Fibroblast of lung (primary cell): ENCODE results near the gene CDC23. TPM values are rescaled to one million over a fixed set of nuclear protein-coding genes. Genes with fewer than 3 reads are reported as not detected.
"Not testable (repeated sequence)": the region's sequence is repeated elsewhere in the genome, so short reads cannot be mapped to it uniquely, and the experiment has no call there.

Experiments
- DNase-seq, 2 donors: peaks; one replicate each; pipeline versions ENCODE4 v3.0.0 to v3.0.0-alpha.2; 2010; ENCODE audit warnings: low read depth in 2 of 2
- H2AFZ ChIP-seq: 2 replicates; pipeline ENCODE4 v1.5.1; 2012; ENCODE audit warnings: low read length, control low read depth, inconsistent platforms
- H3K27ac ChIP-seq: 2 replicates; pipeline ENCODE4 v1.5.1; 2011; ENCODE audit warnings: low read length, control low read depth; ENCODE audit not compliant: insufficient read depth
- H3K27me3 ChIP-seq: 2 replicates; pipeline ENCODE4 v1.5.1; 2011; ENCODE audit warnings: mild to moderate bottlenecking, low read length; ENCODE audit not compliant: control insufficient read depth, insufficient read depth
- H3K36me3 ChIP-seq: 2 replicates; pipeline ENCODE4 v1.5.1; 2011; ENCODE audit warnings: low read length; ENCODE audit not compliant: control insufficient read depth, insufficient read depth
- H3K4me1 ChIP-seq: 2 replicates; pipeline ENCODE4 v1.5.1; 2011; ENCODE audit warnings: low read length; ENCODE audit not compliant: control insufficient read depth, insufficient read depth; ENCODE audit errors: extremely low read depth
- H3K4me2 ChIP-seq: 2 replicates; pipeline ENCODE4 v1.5.1; 2011; ENCODE audit warnings: low read length, control low read depth; ENCODE audit not compliant: insufficient read depth; ENCODE audit errors: extremely low read depth
- H3K4me3 ChIP-seq, 4 experiments: fragments of 200-600 bp in 1 of 4; sonication (generic) in 1 of 4; replicated peaks in 1 of 4; 2 replicates each; pipeline ENCODE4 v1.5.1; 2011 to 2016; ENCODE audit warnings: low read length in 4 of 4, low read depth in 3 of 4, mild to moderate bottlenecking in 3 of 4, control low read depth in 2 of 4, inconsistent platforms in 1 of 4, mixed read lengths in 1 of 4; ENCODE audit not compliant: insufficient read depth in 1 of 4; ENCODE audit errors: control extremely low read depth in 1 of 4
- H3K79me2 ChIP-seq: 2 replicates; pipeline ENCODE4 v1.5.1; 2012; ENCODE audit warnings: mild to moderate bottlenecking, low read length, inconsistent platforms; ENCODE audit not compliant: control insufficient read depth, insufficient read depth
- H3K9ac ChIP-seq: 2 replicates; pipeline ENCODE4 v1.5.1; 2011; ENCODE audit warnings: mild to moderate bottlenecking, low read length, control low read depth; ENCODE audit not compliant: insufficient read depth
- H3K9me3 ChIP-seq: 2 replicates; pipeline ENCODE4 v1.5.1; 2012; ENCODE audit warnings: low read depth, low read length; ENCODE audit not compliant: control insufficient read depth, insufficient read depth
- H4K20me1 ChIP-seq: 2 replicates; pipeline ENCODE4 v1.5.1; 2011; ENCODE audit warnings: low read length; ENCODE audit not compliant: control insufficient read depth, insufficient read depth; ENCODE audit errors: extremely low read depth
- EZH2 ChIP-seq: IDR thresholded peaks from 2 replicates; pipeline ENCODE4 v1.5.1; 2012; ENCODE audit warnings: low read length, control low read depth, mild to moderate bottlenecking; ENCODE audit errors: missing control alignments
- polyA plus RNA-seq, 2 donors: library from polyadenylated mRNA; depleted of rRNA in 1 of 2; stranded (reverse) in 1 of 2; unstranded in 1 of 2; fragments of >200 nt; gene quantifications; 2 replicates each; pipeline ENCODE4 v1.2.1, GENCODE V29; 2011 to 2012; ENCODE audit warnings: missing spikeins in 1 of 2
- total RNA-seq: library from RNA; depleted of rRNA; stranded (reverse); fragments of >200 nt; gene quantifications from 2 replicates; pipeline ENCODE4 v1.2.1, GENCODE V29; 2014
- TF ChIP-seq, protein P1 (sequence below), 2 donors: IDR thresholded peaks in 1 of 2; conservative IDR thresholded peaks in 1 of 2; 1 replicate in 1 of 2; 2 replicates in 1 of 2; pipeline ENCODE4 v1.5.1; 2011 to 2012; ENCODE audit warnings: low read length in 2 of 2, control low read depth in 1 of 2, inconsistent platforms in 1 of 2, low read depth in 1 of 2, mild to moderate bottlenecking in 1 of 2

The CDC23 gene
- total and polyA plus RNA-seq, 2 donors (not counting 1 experiment from before 2014, with no cell fraction given) = 26.8 to 31.8 TPM

DNA sequence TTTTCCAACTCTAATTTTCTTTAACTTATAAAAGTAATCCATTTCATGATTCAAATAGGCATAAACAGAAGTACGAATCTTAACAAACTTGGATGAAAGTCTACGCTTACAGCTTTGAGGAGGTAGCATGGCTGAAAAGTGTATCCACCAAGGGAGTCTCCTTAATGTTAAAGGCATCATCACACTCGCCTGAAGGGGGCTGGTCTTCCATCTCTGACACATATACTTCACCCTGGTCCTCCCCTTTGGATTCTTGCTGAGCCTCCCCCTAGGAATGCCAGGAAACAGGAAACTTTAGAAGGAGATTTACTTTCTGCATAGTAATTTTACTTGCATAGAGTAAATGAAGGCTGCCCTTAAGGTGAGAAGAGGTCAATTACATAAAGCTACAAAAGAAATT is 63.6 kb downstream of the CDC23 start:
- Histone ChIP-seq H3K36me3 (no peaks in the 10 kb centered on the region), H3K4me1 (no peaks in the 10 kb centered on the region), H2AFZ (no peak overlapping the region), H3K27me3 (no peaks in the 10 kb centered on the region), H3K4me2 (no peak overlapping the region), H3K27ac (no peak overlapping the region), H3K9me3 (no peaks in the 10 kb centered on the region), H3K9ac (no peak overlapping the region), H3K79me2 (no peaks in the 10 kb centered on the region), H4K20me1 (no peaks in the 10 kb centered on the region), H3K4me3 (no peak overlapping the region)
- TF ChIP-seq, protein P1, sequence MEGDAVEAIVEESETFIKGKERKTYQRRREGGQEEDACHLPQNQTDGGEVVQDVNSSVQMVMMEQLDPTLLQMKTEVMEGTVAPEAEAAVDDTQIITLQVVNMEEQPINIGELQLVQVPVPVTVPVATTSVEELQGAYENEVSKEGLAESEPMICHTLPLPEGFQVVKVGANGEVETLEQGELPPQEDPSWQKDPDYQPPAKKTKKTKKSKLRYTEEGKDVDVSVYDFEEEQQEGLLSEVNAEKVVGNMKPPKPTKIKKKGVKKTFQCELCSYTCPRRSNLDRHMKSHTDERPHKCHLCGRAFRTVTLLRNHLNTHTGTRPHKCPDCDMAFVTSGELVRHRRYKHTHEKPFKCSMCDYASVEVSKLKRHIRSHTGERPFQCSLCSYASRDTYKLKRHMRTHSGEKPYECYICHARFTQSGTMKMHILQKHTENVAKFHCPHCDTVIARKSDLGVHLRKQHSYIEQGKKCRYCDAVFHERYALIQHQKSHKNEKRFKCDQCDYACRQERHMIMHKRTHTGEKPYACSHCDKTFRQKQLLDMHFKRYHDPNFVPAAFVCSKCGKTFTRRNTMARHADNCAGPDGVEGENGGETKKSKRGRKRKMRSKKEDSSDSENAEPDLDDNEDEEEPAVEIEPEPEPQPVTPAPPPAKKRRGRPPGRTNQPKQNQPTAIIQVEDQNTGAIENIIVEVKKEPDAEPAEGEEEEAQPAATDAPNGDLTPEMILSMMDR (conservative IDR thresholded peaks at IDR 0.05 in 1 of 2, IDR thresholded peaks at IDR 0.05 in 1 of 2; ENCODE audit: low read depth in 1 of 2, low read length in 2 of 2) = no peak
- TF ChIP-seq EZH2 = no peak
- DNase-seq = peak; percentile 3 to 34

DNA sequence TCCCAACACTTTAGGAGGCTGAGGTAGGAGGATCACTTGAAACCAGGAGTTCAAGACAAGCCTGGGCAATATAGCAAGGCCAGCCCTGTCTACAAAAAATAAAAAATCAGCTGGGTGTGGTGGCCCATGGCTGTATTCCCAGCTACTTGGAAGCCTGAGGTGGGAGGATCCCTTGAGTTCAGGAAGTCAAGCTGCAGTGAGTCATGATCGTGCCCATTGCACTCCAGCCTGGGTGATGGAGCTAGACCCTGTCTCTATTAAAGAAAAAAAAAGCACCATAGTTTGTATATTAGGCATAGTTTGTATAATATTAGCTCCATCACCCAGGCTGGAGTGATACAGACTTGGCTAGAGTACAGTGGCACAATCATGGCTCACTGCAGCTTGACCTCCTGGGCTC is 64.3 kb downstream of the CDC23 start:
- Histone ChIP-seq H3K4me2 (no peak overlapping the region), H4K20me1 (no peaks in the 10 kb centered on the region), H2AFZ (no peak overlapping the region), H3K4me3 (no peak overlapping the region), H3K9me3 (no peaks in the 10 kb centered on the region), H3K36me3 (no peaks in the 10 kb centered on the region), H3K27me3 (no peaks in the 10 kb centered on the region), H3K9ac (no peak overlapping the region), H3K79me2 (no peaks in the 10 kb centered on the region), H3K27ac (no peak overlapping the region), H3K4me1 (no peaks in the 10 kb centered on the region)
- peak; percentile 74 to 89 for DNase-seq
- TF ChIP-seq, protein P1 (conservative IDR thresholded peaks at IDR 0.05 in 1 of 2, IDR thresholded peaks at IDR 0.05 in 1 of 2; ENCODE audit: low read depth in 1 of 2, low read length in 2 of 2) = no peak
- TF ChIP-seq EZH2 = no peak

DNA sequence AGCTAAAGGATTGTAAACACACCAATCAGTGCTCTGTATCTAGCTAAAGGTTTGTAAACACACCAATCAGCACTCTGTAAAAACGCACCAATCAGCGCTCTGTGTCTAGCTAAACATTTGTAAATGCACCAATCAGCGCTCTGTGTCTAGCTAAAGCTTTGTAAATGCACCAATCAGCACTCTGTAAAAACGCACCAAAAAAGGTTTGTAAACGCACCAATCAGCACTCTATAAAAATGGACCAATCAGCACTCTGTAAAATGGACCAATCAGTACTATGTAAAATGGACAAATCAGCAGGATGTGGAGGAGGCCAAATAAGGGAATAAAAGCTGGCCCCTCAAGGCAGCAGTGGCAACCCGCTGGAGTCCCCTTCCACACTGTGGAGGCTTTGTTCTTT is 69.5 kb downstream of the CDC23 start:
- not testable (repeated sequence) for DNase-seq, H3K36me3 ChIP-seq, H3K4me2 ChIP-seq, H3K79me2 ChIP-seq, H2AFZ ChIP-seq, H3K9ac ChIP-seq, H3K27ac ChIP-seq, H3K4me3 ChIP-seq, H3K9me3 ChIP-seq, H3K27me3 ChIP-seq, H3K4me1 ChIP-seq, H4K20me1 ChIP-seq
